K562 (cell line): Measurements from ENCODE around the gene RPL3. TPM values are rescaled to one million over a fixed set of nuclear protein-coding genes. Genes with fewer than 3 reads are reported as not detected.

ENCODE experiments used
- ATF1 ChIP-seq, 2 experiments: fragments of 450-650 bp in 1 of 2; IDR thresholded peaks; 2 replicates each; pipeline ENCODE4 v1.6.1; 2016; ENCODE audit warnings: missing compliant biosample characterization in 1 of 2, missing genetic modification characterization in 1 of 2
- CCAR2 ChIP-seq: fragments of 200-400 bp; formaldehyde crosslinking; IDR thresholded peaks from 2 replicates; pipeline ENCODE4 v1.6.1; 2017; ENCODE audit warnings: mild to moderate bottlenecking, low read depth, low read length
- CREM ChIP-seq: IDR thresholded peaks from 2 replicates; pipeline ENCODE4 v1.6.1; 2014; ENCODE audit warnings: antibody characterized with exemption, low read depth
- CTBP1 ChIP-seq: fragments of 450-650 bp; IDR thresholded peaks from 2 replicates; pipeline ENCODE4 v1.6.1; 2016; ENCODE audit warnings: borderline replicate concordance
- E4F1 ChIP-seq: fragments of 250-450 bp; sonication (Bioruptor Pico); IDR thresholded peaks from 2 replicates; pipeline ENCODE4 v1.5.0; 2021; ENCODE audit warnings: mild to moderate bottlenecking, borderline replicate concordance
- ETS1 ChIP-seq: conservative IDR thresholded peaks from 2 replicates; pipeline ENCODE4 v1.6.1; 2011; ENCODE audit warnings: low read depth, mild to moderate bottlenecking, low read length; ENCODE audit not compliant: control insufficient read depth
- ID3 ChIP-seq, 2 experiments: fragments of 250-450 bp in 1 of 2; fragments of 450-650 bp in 1 of 2; sonication (Bioruptor Pico) in 1 of 2; IDR thresholded peaks; 2 replicates each; pipeline versions ENCODE4 v1.6.1 to v1.8.0; 2016 to 2021; ENCODE audit warnings: mild to moderate bottlenecking in 2 of 2, moderate library complexity in 2 of 2, missing compliant biosample characterization in 1 of 2, missing genetic modification characterization in 1 of 2
- MCM2 ChIP-seq: fragments of 450-650 bp; IDR thresholded peaks from 2 replicates; pipeline ENCODE4 v1.6.1; 2017; ENCODE audit warnings: low read depth, mild to moderate bottlenecking
- MTA3 ChIP-seq: fragments of 450-650 bp; formaldehyde crosslinking; IDR thresholded peaks from 2 replicates; pipeline ENCODE4 v1.6.1; 2017; ENCODE audit warnings: mild to moderate bottlenecking, borderline replicate concordance
- NBN ChIP-seq: fragments of 450-650 bp; IDR thresholded peaks from 2 replicates; pipeline ENCODE4 v1.6.1; 2016; ENCODE audit warnings: low read depth, mild to moderate bottlenecking
- NFXL1 ChIP-seq: fragments of 450-650 bp; formaldehyde crosslinking; IDR thresholded peaks from 2 replicates; pipeline ENCODE4 v1.4.0; 2021; ENCODE audit warnings: mild to moderate bottlenecking
- OTX1 ChIP-seq: fragments of 450-650 bp; formaldehyde crosslinking; IDR thresholded peaks from 2 replicates; pipeline ENCODE4 v1.4.0; 2022; ENCODE audit warnings: mild to moderate bottlenecking
- PYGO2 ChIP-seq: fragments of 450-650 bp; IDR thresholded peaks from 2 replicates; pipeline ENCODE4 v1.6.1; 2016; ENCODE audit warnings: mild to moderate bottlenecking, missing genetic modification characterization, moderate library complexity, missing compliant biosample characterization
- STAT5B ChIP-seq: fragments of 250-450 bp; sonication (Bioruptor Pico); IDR thresholded peaks from 2 replicates; pipeline ENCODE4 v1.8.0; 2021; ENCODE audit warnings: mild to moderate bottlenecking, inconsistent platforms
- SUPT5H ChIP-seq: fragments of 450-650 bp; IDR thresholded peaks from 2 replicates; pipeline ENCODE4 v1.6.1; 2016
- ZBTB1 ChIP-seq: sonication (generic); formaldehyde crosslinking; IDR thresholded peaks from 2 replicates; pipeline ENCODE4 v1.8.1; 2023; ENCODE audit warnings: missing genetic modification reagents, low read depth, mild to moderate bottlenecking, borderline replicate concordance
- ZBTB12 ChIP-seq: fragments of 250-450 bp; sonication (Bioruptor Pico); IDR thresholded peaks from 2 replicates; pipeline ENCODE4 v1.4.0; 2020
- ZFP1 ChIP-seq: fragments of 450-650 bp; formaldehyde crosslinking; IDR thresholded peaks from 2 replicates; pipeline ENCODE4 v1.4.0; 2020; ENCODE audit warnings: mild to moderate bottlenecking, mixed read lengths
- ZNF24 ChIP-seq: fragments of 450-650 bp; IDR thresholded peaks from 2 replicates; pipeline ENCODE4 v1.6.1; 2016
- ZNF57 ChIP-seq: fragments of 450-650 bp; formaldehyde crosslinking; IDR thresholded peaks from 2 replicates; pipeline ENCODE4 v1.4.0; 2020; ENCODE audit warnings: mild to moderate bottlenecking, moderate library complexity
- ZNF639 ChIP-seq, 2 experiments: fragments of 200-800 bp in 1 of 2; sonication (Bioruptor generic) in 1 of 2; sonication (generic) in 1 of 2; formaldehyde crosslinking in 1 of 2; IDR thresholded peaks in 1 of 2; conservative IDR thresholded peaks in 1 of 2; 2 replicates each; pipeline versions ENCODE4 v1.5.0 to v1.6.1; 2016 to 2020; ENCODE audit warnings: missing compliant biosample characterization in 1 of 2, missing genetic modification characterization in 1 of 2, missing genetic modification reagents in 1 of 2
- polyA plus RNA-seq, 8 experiments: library from polyadenylated mRNA; depleted of rRNA in 4 of 8; stranded (reverse) in 5 of 8; unstranded in 3 of 8; fragments of >200 nt; fragmentation: Nextera tagmentation in 2 of 8; fragmentation: Illumina TruSeq in 1 of 8; extraction: Ambion mirVana in 2 of 8; extraction: Trizol in 1 of 8; gene quantifications; 2 replicates each; pipeline versions ENCODE4 v1.2.1 to v1.2.3, GENCODE V29; 2011 to 2014; ENCODE audit warnings: inconsistent platforms in 1 of 8, missing spikeins in 1 of 8
- total RNA-seq, 7 experiments: library from RNA; depleted of rRNA in 6 of 7; stranded (reverse); fragments of >200 nt in 6 of 7; fragmentation: Illumina TruSeq in 2 of 7; extraction: Trizol in 2 of 7; gene quantifications; 2 replicates each; pipeline versions ENCODE4 v1.2.1 to v1.2.3, GENCODE V29; 2011 to 2021; ENCODE audit warnings: low replicate concordance in 1 of 7

The RPL3 gene
- total and polyA plus RNA-seq, 9 of the 15 experiments (the other 6 are each of a cell fraction or from before 2014, with no cell fraction given): 1,624 to 4,066 (median 2,565) TPM

- no peak for TF ChIP-seq ID3 (CRISPR knock-in tag; IDR thresholded peaks at IDR 0.05)
- TF ChIP-seq ID3 (tag; IDR thresholded peaks at IDR 0.05): no peak
- TF ChIP-seq E4F1 (CRISPR knock-in tag): no peak
- TF ChIP-seq PYGO2 (tag): no peak
- TF ChIP-seq ETS1: peak; percentile 71; the same call in 1 of the 2 replicates
- no peak for TF ChIP-seq CTBP1
- TF ChIP-seq ZFP1: 0 out of 2 replicates have a peak, but pooled peaks have one; percentile 32
- no peak for TF ChIP-seq STAT5B (CRISPR knock-in tag)
- no peak for TF ChIP-seq ZNF57 (CRISPR knock-in tag)
- no peak for TF ChIP-seq ATF1 (CRISPR knock-in tag; IDR thresholded peaks at IDR 0.05)
- TF ChIP-seq ATF1 (tag; IDR thresholded peaks at IDR 0.05): peak; percentile 91
- TF ChIP-seq NBN: 0 out of 2 replicates have a peak, but pooled peaks have one; percentile 50
- TF ChIP-seq ZNF639 (CRISPR knock-in tag; conservative IDR thresholded peaks at IDR 0.05 in 1 of 2, IDR thresholded peaks at IDR 0.05 in 1 of 2): 0 out of 4 replicates have a peak, but pooled peaks of 1 of the 2 experiments have one; percentile 37
- TF ChIP-seq MTA3: peak; percentile 99
- TF ChIP-seq SUPT5H: peak; percentile 100
- no peak for TF ChIP-seq ZBTB12 (CRISPR knock-in tag)
- no peak for TF ChIP-seq CCAR2
- peak; percentile 92 for TF ChIP-seq CREM
- peak; percentile 42; the same call in 1 of the 2 replicates for TF ChIP-seq ZBTB1
- TF ChIP-seq MCM2: no peak
- no peak for TF ChIP-seq OTX1 (CRISPR knock-in tag)
- 0 out of 2 replicates have a peak, but pooled peaks have one; percentile 40 for TF ChIP-seq ZNF24
- no peak for TF ChIP-seq NFXL1 (CRISPR knock-in tag)
Observed at GRCh38 chr22:39319284-39320022, at the start of gene RPL3 (continued).
